ENCODE measurements around the gene CFAP46. TPM values are rescaled to one million over a fixed set of nuclear protein-coding genes. Genes with fewer than 3 reads are reported as not detected.

Gene CFAP46
- total RNA-seq, 2 experiments from 2014 or later = 0.34 TPM; not detected in 1

DNA sequence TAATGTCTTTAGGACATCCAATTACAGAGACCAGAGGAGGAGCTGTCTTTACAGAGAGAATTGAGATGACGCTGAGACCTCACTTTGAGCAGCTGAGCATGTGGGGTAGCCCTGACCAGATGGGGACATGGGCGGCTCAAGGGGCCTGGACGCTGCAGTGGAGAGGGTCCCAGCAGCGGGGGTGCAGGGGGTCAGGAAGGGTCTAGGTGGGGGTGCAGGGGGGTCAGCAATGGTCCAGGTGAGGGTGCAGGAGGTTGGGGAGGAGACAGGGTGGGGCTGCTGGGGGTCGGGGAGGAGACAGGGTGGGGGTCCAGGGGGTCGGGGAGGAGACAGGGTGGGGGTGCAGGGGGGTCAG is 43.2 kb upstream of the CFAP46 start:
- intact Hi-C loops (cut with micrococcal nuclease) = no loop called here

DNA sequence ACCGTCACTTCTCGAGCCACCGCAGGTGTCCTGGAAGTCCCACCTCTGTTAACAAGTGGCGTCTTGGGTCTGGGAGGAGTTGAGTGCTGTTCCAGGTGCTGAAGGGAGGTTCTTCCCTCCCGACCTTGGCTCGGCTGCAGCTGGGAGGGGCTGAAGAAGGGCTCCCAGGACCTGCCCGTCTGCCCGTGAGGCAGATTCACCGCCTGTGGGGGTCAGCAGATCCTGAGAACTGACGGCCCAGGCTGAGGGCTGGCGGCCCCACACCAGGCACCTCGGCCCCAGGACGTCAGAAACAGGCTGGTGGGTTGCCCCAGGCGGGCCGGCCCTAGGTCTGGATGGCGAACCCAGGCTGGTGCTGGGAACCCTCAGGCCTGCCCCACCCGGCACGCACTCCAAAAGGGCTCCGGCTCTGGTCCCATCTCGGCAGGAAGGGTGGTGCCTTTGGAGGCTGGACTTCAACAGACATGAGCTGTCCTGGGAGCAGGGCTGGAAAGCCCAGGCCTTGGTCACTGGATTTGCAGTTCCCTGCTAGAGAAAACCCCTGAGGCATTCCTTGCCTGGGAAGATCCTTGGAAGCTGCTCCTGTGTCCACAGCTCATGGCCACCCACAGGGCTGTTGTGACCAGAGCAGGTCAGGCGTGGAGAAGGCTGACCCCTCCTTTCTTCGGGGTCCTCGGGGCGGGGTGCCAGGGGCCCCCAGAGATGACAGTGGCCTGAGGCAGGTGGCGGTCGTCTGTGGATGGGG is 42.6 kb upstream of the CFAP46 start:
- DNase-seq = no peak
- Mint-ChIP-seq H3K9me3 (no peaks in the 10 kb centered on the region), H3K27ac (no peak overlapping the region), H3K4me1 (ENCODE audit: low read depth) (no peaks in the 10 kb centered on the region), H3K36me3 (ENCODE audit: low read depth) (no peaks in the 10 kb centered on the region), H3K27me3 (peaks cover 1% of the 10 kb centered on the region), H3K4me3 (no peak overlapping the region)
- ChIA-PET CTCF (no interaction called here), POLR2A (no interaction called here)
- TF ChIP-seq, protein P1, sequence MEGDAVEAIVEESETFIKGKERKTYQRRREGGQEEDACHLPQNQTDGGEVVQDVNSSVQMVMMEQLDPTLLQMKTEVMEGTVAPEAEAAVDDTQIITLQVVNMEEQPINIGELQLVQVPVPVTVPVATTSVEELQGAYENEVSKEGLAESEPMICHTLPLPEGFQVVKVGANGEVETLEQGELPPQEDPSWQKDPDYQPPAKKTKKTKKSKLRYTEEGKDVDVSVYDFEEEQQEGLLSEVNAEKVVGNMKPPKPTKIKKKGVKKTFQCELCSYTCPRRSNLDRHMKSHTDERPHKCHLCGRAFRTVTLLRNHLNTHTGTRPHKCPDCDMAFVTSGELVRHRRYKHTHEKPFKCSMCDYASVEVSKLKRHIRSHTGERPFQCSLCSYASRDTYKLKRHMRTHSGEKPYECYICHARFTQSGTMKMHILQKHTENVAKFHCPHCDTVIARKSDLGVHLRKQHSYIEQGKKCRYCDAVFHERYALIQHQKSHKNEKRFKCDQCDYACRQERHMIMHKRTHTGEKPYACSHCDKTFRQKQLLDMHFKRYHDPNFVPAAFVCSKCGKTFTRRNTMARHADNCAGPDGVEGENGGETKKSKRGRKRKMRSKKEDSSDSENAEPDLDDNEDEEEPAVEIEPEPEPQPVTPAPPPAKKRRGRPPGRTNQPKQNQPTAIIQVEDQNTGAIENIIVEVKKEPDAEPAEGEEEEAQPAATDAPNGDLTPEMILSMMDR (IDR thresholded peaks at IDR 0.05) = no peak
- intact Hi-C loops (cut with micrococcal nuclease) = no loop called here
- ATAC-seq = no peak

More for the DNA sequence above, 43.2 kb upstream of the CFAP46 start:
- POLR2A ChIA-PET = no interaction called here
- Mint-ChIP-seq H3K36me3 (ENCODE audit: low read depth) (no peaks in the 10 kb centered on the region), H3K27ac (no peak overlapping the region), H3K27me3 (peaks cover 1% of the 10 kb centered on the region), H3K4me3 (no peak overlapping the region), H3K4me1 (ENCODE audit: low read depth) (no peaks in the 10 kb centered on the region), H3K9me3 (no peaks in the 10 kb centered on the region)
- TF ChIP-seq, protein P1 (IDR thresholded peaks at IDR 0.05) = no peak
- ATAC-seq (no peak), DNase-seq (no peak)
- CTCF ChIA-PET = no interaction called here

DNA sequence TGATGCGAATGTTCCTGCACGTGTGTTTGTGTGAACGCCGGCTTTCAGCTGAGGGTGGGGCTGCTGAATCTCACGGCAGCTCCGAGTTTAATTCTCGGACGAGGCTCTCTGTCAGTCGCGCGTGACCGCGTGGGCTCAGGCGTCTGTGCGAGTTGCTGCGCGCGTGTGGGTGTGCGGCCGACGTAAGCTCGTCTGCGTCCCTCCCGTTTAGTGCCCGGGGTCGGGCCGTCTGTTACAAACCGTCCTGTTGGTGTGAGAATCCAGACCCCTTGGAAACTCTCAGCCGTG is 41.6 kb upstream of the CFAP46 start:
- H3K4me1 Mint-ChIP-seq (ENCODE audit: low read depth) = no peaks in the 10 kb centered on the region
- no peak overlapping the region for H3K27ac Mint-ChIP-seq
- no peaks in the 10 kb centered on the region for H3K36me3 Mint-ChIP-seq (ENCODE audit: low read depth)
- ChIA-PET CTCF (no interaction called here), POLR2A (no interaction called here)
- H3K27me3 Mint-ChIP-seq = peaks cover 1% of the 10 kb centered on the region
- ATAC-seq = no peak
- DNase-seq = no peak
- intact Hi-C loops (cut with micrococcal nuclease) = no loop called here
- H3K9me3 Mint-ChIP-seq = no peaks in the 10 kb centered on the region
- H3K4me3 Mint-ChIP-seq = no peak overlapping the region
- TF ChIP-seq, protein P1 (IDR thresholded peaks at IDR 0.05) = no peak

DNA sequence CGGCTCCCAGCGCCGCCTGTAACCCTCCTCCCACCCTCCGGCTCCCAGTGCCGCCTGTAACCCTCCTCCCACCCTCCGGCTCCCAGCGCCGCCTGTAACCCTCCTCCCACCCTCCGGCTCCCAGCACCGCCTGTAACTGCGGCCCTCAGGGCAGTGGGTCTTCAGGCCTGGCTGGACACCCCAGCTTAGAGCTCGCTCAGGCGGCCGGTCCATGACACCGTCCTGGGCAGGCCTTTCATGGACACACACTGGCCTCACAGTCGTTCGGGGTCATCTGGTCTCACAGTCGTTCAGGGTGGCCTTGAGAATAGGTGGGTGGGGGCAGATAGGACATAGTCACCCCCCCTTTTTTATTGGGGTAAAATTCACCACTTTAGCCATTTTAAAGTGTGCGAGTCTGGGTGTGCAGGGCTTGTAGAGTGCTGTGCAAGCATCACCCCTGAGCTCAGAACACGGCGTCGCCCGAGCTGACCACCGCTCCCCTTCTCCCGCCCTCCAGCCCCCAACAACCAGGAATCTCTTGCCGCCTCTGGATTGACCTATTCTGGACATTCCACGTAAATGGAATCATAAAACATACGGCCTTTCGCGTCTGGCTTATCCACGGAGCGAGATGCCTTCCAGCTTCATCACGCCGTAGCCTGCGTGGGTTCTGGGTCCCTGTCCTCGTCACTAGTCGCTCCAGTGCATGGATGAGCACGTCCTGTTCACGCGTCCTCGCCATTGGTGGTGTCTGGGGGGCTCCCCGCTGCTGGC is 41.1 kb upstream of the CFAP46 start:
- ATAC-seq (no peak), DNase-seq (no peak)
- intact Hi-C loops (cut with micrococcal nuclease) = no loop called here
- Mint-ChIP-seq H3K4me3 (no peak overlapping the region), H3K4me1 (ENCODE audit: low read depth) (no peaks in the 10 kb centered on the region), H3K9me3 (no peaks in the 10 kb centered on the region), H3K36me3 (ENCODE audit: low read depth) (no peaks in the 10 kb centered on the region), H3K27ac (no peak overlapping the region), H3K27me3 (peaks cover 1% of the 10 kb centered on the region)
- POLR2A ChIA-PET = no interaction called here
- CTCF ChIA-PET = no interaction called here
- TF ChIP-seq, protein P1 (IDR thresholded peaks at IDR 0.05) = no peak

DNA sequence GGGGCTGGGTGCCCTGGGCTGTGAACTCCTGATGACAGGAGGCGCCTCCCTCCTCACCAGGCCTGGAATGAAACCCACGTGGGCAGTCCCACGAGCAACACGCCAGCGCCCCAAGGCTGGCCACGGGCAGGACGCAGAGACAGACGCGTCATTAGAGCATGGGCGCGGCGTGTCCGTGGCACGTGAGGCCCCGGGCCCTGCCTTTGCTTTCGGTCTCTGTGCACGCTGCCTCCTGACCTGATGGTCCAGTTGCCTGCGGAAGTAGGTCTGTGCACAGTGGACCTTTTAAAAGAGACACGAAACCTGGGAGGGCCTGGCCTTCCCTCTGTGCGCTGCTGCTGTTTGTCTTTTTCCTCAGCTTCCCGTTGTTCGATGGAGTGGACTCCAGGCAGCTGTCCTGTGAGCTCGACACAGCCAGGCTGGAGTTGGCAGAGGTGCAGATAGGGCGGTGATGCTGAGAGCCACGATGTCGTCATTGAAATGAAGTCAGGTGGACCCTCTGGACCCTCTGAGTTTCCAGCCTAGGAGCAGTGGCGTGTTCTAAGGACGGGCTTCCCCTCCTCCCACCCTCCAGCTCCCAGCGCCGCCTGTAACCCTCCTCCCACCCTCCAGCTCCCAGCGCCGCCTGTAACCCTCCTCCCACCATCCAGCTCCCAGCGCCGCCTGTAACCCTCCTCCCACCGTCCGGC is 40.1 kb upstream of the CFAP46 start:
- intact Hi-C loops (cut with micrococcal nuclease) = no loop called here
- Mint-ChIP-seq H3K27ac (no peak overlapping the region), H3K9me3 (no peaks in the 10 kb centered on the region), H3K27me3 (peaks cover 1% of the 10 kb centered on the region), H3K4me1 (ENCODE audit: low read depth) (no peaks in the 10 kb centered on the region), H3K36me3 (ENCODE audit: low read depth) (no peaks in the 10 kb centered on the region), H3K4me3 (no peak overlapping the region)
- ChIA-PET CTCF (no interaction called here), POLR2A (no interaction called here)
- TF ChIP-seq, protein P1 (IDR thresholded peaks at IDR 0.05) = no peak
- DNase-seq (no peak), ATAC-seq (no peak)

All from activated CD8-positive, alpha-beta T cell treated with anti-CD3 and anti-CD28 coated beads for 36 hours (primary cell).